Measurements from ENCODE around the gene PPARG.

Gene PPARG

GRCh38 chr3:12286927-12287726 is 1.7 kb upstream of the PPARG start:
- H3K4me3 ChIP-seq: peak overlapping the region; percentile 47
- H3K9me3 ChIP-seq: no peaks in the 10 kb centered on the region
- in situ Hi-C loops (cut with MboI; ENCODE audit: low sequenced_read_pairs): no loop called here
- peaks cover 18% of the 10 kb centered on the region for H3K4me1 ChIP-seq
- H3K36me3 ChIP-seq (replicated peaks): no peaks in the 10 kb centered on the region
- peak; percentile 21 to 65 for DNase-seq (ENCODE audit: low spot score in 2 of 2)
- H3K27me3 ChIP-seq (ENCODE audit: low read depth): no peaks in the 10 kb centered on the region

DNA sequence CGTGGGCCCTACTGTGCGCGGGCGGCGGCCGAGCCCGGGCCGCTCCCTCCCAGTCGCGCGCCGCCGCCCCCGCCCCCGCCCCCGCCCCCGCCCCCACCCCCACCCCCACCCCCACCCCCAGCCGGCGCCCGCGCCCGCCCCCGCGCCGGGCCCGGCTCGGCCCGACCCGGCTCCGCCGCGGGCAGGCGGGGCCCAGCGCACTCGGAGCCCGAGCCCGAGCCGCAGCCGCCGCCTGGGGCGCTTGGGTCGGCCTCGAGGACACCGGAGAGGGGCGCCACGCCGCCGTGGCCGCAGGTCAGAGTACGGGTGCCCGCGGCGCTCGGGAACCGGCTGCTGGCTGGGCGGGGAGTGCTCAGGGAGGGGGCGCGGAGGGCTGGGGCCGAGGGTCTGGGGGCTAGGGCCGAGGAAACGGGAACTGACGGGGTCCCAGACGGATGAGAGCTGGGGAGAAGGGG is 1.1 kb upstream of the PPARG start:
- H3K4me3 ChIP-seq: peak overlapping the region; percentile 61
- peak; percentile 28 to 62 for DNase-seq (ENCODE audit: low spot score in 2 of 2)

GRCh38 chr3:12289524-12289923 is 654 bp downstream of the PPARG start:
- in situ Hi-C loops (cut with MboI; ENCODE audit: low sequenced_read_pairs): no loop called here
- Histone ChIP-seq H3K4me1 (peaks cover 36% of the 10 kb centered on the region), H3K36me3 (replicated peaks) (no peaks in the 10 kb centered on the region), H3K9me3 (no peaks in the 10 kb centered on the region), H3K27me3 (ENCODE audit: low read depth) (no peaks in the 10 kb centered on the region), H3K4me3 (no peak overlapping the region)
- no peak for DNase-seq (ENCODE audit: low spot score in 2 of 2)

More for the DNA sequence above, 1.1 kb upstream of the PPARG start:
- peaks cover 18% of the 10 kb centered on the region for H3K4me1 ChIP-seq
- H3K36me3 ChIP-seq (replicated peaks): no peaks in the 10 kb centered on the region
- in situ Hi-C loops (cut with MboI; ENCODE audit: low sequenced_read_pairs): no loop called here
- no peaks in the 10 kb centered on the region for H3K27me3 ChIP-seq (ENCODE audit: low read depth)
- H3K9me3 ChIP-seq: no peaks in the 10 kb centered on the region

DNA sequence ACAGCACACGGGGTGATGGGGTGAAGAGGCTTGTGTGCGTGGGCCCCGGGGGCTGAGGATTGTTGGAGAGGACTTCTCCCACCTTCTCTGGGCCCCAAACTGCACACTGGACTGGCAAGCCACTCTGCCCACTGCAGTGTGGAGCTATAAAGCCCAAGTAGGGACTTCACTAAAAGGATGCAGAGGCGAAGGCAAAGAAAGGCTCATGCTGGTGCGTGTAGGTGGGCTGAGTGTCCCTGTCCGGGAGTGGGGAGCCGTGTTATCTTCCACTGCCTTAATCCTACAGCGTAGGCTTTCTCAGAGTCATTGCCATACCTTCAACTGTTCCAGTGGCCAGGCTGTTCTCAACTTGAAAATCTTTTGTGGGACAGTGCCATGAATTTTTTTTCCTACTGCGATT is 3.9 kb downstream of the PPARG start:
- Histone ChIP-seq H3K27me3 (ENCODE audit: low read depth) (no peaks in the 10 kb centered on the region), H3K36me3 (replicated peaks) (no peaks in the 10 kb centered on the region), H3K4me1 (peaks cover 34% of the 10 kb centered on the region), H3K4me3 (no peak overlapping the region), H3K9me3 (no peaks in the 10 kb centered on the region)
- no peak for DNase-seq (ENCODE audit: low spot score in 2 of 2)
- in situ Hi-C loops (cut with MboI; ENCODE audit: low sequenced_read_pairs): no loop called here

DNA sequence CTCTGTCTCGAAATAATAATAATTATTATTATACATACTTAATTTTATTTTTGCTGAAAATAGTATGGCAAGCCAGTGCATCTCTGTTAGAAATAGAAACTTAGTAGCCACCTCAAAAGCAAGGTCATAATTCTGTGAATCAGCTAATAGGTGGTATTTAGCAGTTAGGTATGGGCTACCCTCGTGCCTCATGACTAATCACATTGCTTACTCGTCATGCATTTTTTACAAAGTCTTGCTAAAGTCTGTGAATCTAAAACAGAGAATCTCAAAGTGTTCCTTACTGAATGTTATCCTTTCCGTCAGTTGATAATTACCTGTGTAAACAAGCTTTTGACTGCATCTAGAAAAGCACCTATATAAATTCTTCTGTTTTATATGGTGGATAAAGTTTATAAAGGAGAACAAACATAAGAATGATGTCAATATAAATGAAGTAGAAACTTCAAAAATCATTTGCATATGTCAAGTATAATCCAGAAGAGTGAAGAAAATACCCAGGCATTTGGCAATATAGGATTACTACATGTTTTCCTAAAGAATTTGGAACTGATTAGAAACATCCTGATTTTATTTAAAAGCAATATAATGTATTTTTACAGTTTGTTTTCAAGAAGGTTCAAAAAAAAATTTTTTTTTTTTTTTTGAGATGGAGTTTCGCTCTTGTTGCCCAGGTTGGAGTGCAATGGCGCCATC is 6.2 kb downstream of the PPARG start:
- Histone ChIP-seq H3K4me3 (no peak overlapping the region), H3K27me3 (ENCODE audit: low read depth) (no peaks in the 10 kb centered on the region), H3K36me3 (replicated peaks) (no peaks in the 10 kb centered on the region), H3K4me1 (peaks cover 47% of the 10 kb centered on the region), H3K9me3 (no peaks in the 10 kb centered on the region)
- no peak for DNase-seq (ENCODE audit: low spot score in 2 of 2)
- in situ Hi-C loops (cut with MboI; ENCODE audit: low sequenced_read_pairs): no loop called here

DNA sequence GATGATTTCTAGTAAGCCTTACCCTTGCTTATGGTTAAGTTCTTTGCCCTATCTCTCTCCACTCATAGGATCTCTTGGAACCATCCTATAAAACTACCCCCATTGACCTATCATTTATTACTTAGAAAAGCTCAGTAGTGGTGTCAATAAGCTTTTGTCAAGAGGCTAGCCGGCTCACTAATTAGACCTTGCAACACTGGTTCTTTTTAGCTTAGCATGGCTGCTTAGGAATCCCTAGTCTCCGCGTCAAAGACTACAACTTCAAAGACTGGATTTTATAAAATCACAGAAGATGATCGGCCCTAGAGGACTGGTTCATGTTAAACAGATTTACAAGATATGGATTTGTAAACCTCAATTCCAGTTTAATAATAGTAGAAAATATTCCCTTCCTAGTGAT is 7.6 kb downstream of the PPARG start:
- H3K27me3 ChIP-seq (ENCODE audit: low read depth): no peaks in the 10 kb centered on the region
- DNase-seq (ENCODE audit: low spot score in 2 of 2): no peak
- H3K4me1 ChIP-seq: peaks cover 55% of the 10 kb centered on the region
- H3K9me3 ChIP-seq: no peaks in the 10 kb centered on the region
- no peaks in the 10 kb centered on the region for H3K36me3 ChIP-seq (replicated peaks)
- in situ Hi-C loops (cut with MboI; ENCODE audit: low sequenced_read_pairs): no loop called here
- H3K4me3 ChIP-seq: no peak overlapping the region

- H3K4me1 ChIP-seq: peaks cover 44% of the 10 kb centered on the region
- no peaks in the 10 kb centered on the region for H3K9me3 ChIP-seq
- no peaks in the 10 kb centered on the region for H3K36me3 ChIP-seq (replicated peaks)
- no peaks in the 10 kb centered on the region for H3K27me3 ChIP-seq (ENCODE audit: low read depth)
- in situ Hi-C loops (cut with MboI; ENCODE audit: low sequenced_read_pairs): no loop called here
- H3K4me3 ChIP-seq: no peak overlapping the region
- DNase-seq (ENCODE audit: low spot score in 2 of 2): peak; percentile 57 to 80
Measured at GRCh38 chr3:12299026-12299425, 10.2 kb downstream of the PPARG start.

GRCh38 chr3:12300137-12300536 is 11.3 kb downstream of the PPARG start:
- no peaks in the 10 kb centered on the region for H3K27me3 ChIP-seq (ENCODE audit: low read depth)
- no peaks in the 10 kb centered on the region for H3K36me3 ChIP-seq (replicated peaks)
- in situ Hi-C loops (cut with MboI; ENCODE audit: low sequenced_read_pairs): no loop called here
- DNase-seq (ENCODE audit: low spot score in 2 of 2): peak; percentile 11 to 30
- peaks cover 34% of the 10 kb centered on the region for H3K4me1 ChIP-seq
- H3K4me3 ChIP-seq: no peak overlapping the region
- H3K9me3 ChIP-seq: no peaks in the 10 kb centered on the region

- no peaks in the 10 kb centered on the region for H3K36me3 ChIP-seq (replicated peaks)
- DNase-seq (ENCODE audit: low spot score in 2 of 2): peak; percentile 17 to 60
- in situ Hi-C loops (cut with MboI; ENCODE audit: low sequenced_read_pairs): no loop called here
Measured at GRCh38 chr3:12301031-12301430, 12.2 kb downstream of the PPARG start.

DNA sequence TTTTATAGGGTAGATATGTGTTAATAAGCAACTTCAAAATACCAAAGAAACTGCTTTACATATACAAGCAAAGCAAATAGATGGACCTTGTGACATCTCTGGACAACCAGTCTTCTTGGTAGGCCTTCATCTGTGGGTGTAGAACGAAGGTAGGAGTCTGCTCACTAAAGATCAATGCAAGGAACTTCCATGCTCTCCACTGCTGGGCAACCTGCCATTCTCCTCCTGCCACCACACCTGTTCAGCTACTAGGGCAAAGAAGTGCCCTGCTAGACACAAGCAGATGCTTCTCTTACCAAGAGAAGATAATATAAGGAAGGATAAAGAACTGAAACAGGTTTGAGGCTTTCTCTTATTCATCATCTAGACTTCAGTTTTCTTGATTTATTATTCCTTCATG is 12.6 kb downstream of the PPARG start:
- no peaks in the 10 kb centered on the region for H3K27me3 ChIP-seq (ENCODE audit: low read depth)

More at GRCh38 chr3:12301031-12301430, 12.2 kb downstream of the PPARG start:
- no peaks in the 10 kb centered on the region for H3K27me3 ChIP-seq (ENCODE audit: low read depth)
- no peaks in the 10 kb centered on the region for H3K9me3 ChIP-seq
- peaks cover 33% of the 10 kb centered on the region for H3K4me1 ChIP-seq
- H3K4me3 ChIP-seq: no peak overlapping the region

DNA sequence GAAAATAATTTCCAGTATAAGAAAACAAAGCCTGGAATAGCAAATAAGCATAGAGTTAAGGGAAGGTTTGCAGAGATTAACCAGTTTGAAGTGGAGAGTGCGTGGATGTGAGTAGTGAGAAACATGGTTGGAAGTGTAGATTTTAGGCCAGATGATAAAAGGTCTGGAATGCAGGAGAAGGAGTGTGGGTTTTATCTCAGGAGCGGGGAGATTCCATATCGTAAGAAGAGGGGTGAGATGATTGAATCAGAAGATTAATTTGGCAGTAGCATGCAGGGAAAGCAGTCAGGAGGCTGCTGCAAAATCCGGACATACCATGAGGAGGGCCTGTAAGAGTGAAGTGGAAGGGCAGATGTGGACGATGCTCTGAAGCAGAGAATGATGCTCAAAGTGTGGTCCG is 13.7 kb downstream of the PPARG start:
- H3K9me3 ChIP-seq: no peaks in the 10 kb centered on the region
- H3K27me3 ChIP-seq (ENCODE audit: low read depth): no peaks in the 10 kb centered on the region
- H3K4me3 ChIP-seq: no peak overlapping the region
- peaks cover 33% of the 10 kb centered on the region for H3K4me1 ChIP-seq
- in situ Hi-C loops (cut with MboI; ENCODE audit: low sequenced_read_pairs): no loop called here
- DNase-seq (ENCODE audit: low spot score in 2 of 2): no peak
- no peaks in the 10 kb centered on the region for H3K36me3 ChIP-seq (replicated peaks)

More for the DNA sequence above, 12.6 kb downstream of the PPARG start:
- no peaks in the 10 kb centered on the region for H3K9me3 ChIP-seq
- H3K36me3 ChIP-seq (replicated peaks): no peaks in the 10 kb centered on the region
- H3K4me3 ChIP-seq: no peak overlapping the region
- in situ Hi-C loops (cut with MboI; ENCODE audit: low sequenced_read_pairs): no loop called here
- no peak for DNase-seq (ENCODE audit: low spot score in 2 of 2)
- peaks cover 33% of the 10 kb centered on the region for H3K4me1 ChIP-seq

DNA sequence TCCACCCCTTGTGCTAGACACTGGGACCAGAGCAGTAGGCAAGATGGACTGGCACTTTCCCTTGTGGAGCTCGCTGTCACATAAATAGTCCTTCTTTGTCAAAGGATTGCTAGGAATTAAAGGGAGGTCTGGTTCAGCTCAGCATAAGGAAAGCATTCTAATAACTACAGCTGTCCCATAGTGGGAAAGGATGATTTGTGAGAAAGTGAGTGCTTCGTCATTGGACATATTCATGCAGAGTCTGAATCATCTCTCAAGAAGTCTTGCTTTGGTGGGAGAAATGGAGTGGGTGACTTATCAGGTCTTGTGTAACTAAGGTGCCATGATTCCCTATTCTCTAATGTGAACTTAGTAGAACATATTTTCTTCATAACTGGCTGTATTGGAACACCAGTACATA is 14.7 kb downstream of the PPARG start:
- H3K27me3 ChIP-seq (ENCODE audit: low read depth): no peaks in the 10 kb centered on the region
- peaks cover 30% of the 10 kb centered on the region for H3K4me1 ChIP-seq
- no peak overlapping the region for H3K4me3 ChIP-seq
- H3K9me3 ChIP-seq: no peaks in the 10 kb centered on the region
- DNase-seq (ENCODE audit: low spot score in 2 of 2): no peak
- in situ Hi-C loops (cut with MboI; ENCODE audit: low sequenced_read_pairs): no loop called here
- H3K36me3 ChIP-seq (replicated peaks): no peaks in the 10 kb centered on the region

- in situ Hi-C loops (cut with MboI; ENCODE audit: low sequenced_read_pairs): no loop called here
- no peaks in the 10 kb centered on the region for H3K27me3 ChIP-seq (ENCODE audit: low read depth)
- DNase-seq (ENCODE audit: low spot score in 2 of 2): no peak
Measured at GRCh38 chr3:12303993-12304392, 15.1 kb downstream of the PPARG start.

DNA sequence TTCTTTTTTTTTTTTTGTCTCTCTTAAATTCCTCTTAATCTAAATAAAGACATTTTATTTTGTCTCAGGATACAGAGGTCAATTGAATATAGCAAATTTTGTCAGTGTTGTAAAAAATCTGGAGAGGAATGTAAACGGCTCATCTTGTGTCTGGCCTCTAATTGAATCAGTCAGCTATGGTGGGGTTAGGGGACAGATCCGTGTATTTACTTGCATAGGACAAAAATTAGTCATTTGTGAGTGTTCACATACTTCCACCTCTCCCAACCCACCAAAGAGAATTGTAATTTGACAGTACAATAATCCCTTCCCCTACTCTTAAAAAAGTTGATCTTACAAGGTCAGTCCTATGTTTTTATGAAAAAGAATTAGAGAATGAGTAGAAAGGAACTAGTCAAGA is 18.3 kb downstream of the PPARG start:
- Histone ChIP-seq H3K4me1 (no peaks in the 10 kb centered on the region), H3K27me3 (ENCODE audit: low read depth) (no peaks in the 10 kb centered on the region), H3K4me3 (no peak overlapping the region), H3K36me3 (replicated peaks) (no peaks in the 10 kb centered on the region), H3K9me3 (no peaks in the 10 kb centered on the region)
- DNase-seq (ENCODE audit: low spot score in 2 of 2): no peak
- in situ Hi-C loops (cut with MboI; ENCODE audit: low sequenced_read_pairs): no loop called here

More at GRCh38 chr3:12303993-12304392, 15.1 kb downstream of the PPARG start:
- no peaks in the 10 kb centered on the region for H3K9me3 ChIP-seq
- H3K4me1 ChIP-seq: peaks cover 25% of the 10 kb centered on the region
- H3K4me3 ChIP-seq: no peak overlapping the region
- H3K36me3 ChIP-seq (replicated peaks): no peaks in the 10 kb centered on the region
